HepG2 (cell line): ENCODE results near the gene TMC8. TPM values are rescaled to one million over a fixed set of nuclear protein-coding genes. Genes with fewer than 3 reads are reported as not detected.

Experiments
- CHD4 ChIP-seq: fragments of 200-600 bp; sonication (generic); IDR thresholded peaks from 2 replicates; pipeline ENCODE4 v1.7.0; 2017; ENCODE audit warnings: mild to moderate bottlenecking, low read length, borderline replicate concordance
- EZH2 ChIP-seq: conservative IDR thresholded peaks from 2 replicates; pipeline ENCODE4 v1.6.1; 2012; ENCODE audit warnings: mild to moderate bottlenecking, low read depth, low read length, moderate library complexity
- FOXA3 ChIP-seq: IDR thresholded peaks from 2 replicates; pipeline ENCODE4 v1.6.1; 2016; ENCODE audit warnings: missing genetic modification reagents, missing compliant biosample characterization
- HNRNPH1 ChIP-seq: fragments of 200-400 bp; formaldehyde crosslinking; optimal IDR thresholded peaks from 2 replicates; pipeline ENCODE3; 2017; ENCODE audit warnings: mild to moderate bottlenecking, low read depth, low read length
- KLF6 ChIP-seq: IDR thresholded peaks from 2 replicates; pipeline ENCODE4 v1.8.0; 2016; ENCODE audit warnings: missing biosample characterization, missing genetic modification reagents
- KMT2B ChIP-seq: IDR thresholded peaks from 2 replicates; pipeline ENCODE4 v1.6.1; 2016; ENCODE audit warnings: missing genetic modification reagents, missing compliant biosample characterization
- MYNN ChIP-seq: sonication (generic); formaldehyde crosslinking; IDR thresholded peaks from 2 replicates; pipeline ENCODE4 v1.4.0; 2020; ENCODE audit warnings: mild to moderate bottlenecking, low read depth, missing genetic modification reagents
- POLR2A ChIP-seq, 2 experiments: IDR thresholded peaks; 2 replicates each; pipeline ENCODE4 v1.6.1; 2011; ENCODE audit warnings: low read depth in 2 of 2, low read length in 2 of 2, mild to moderate bottlenecking in 1 of 2, moderate library complexity in 1 of 2; ENCODE audit not compliant: insufficient read depth in 1 of 2
- RAD21 ChIP-seq: fragments of 450-650 bp; formaldehyde crosslinking; IDR thresholded peaks from 2 replicates; pipeline ENCODE4 v1.5.0; 2020; ENCODE audit warnings: mild to moderate bottlenecking
- SOX5 ChIP-seq: IDR thresholded peaks from 2 replicates; pipeline ENCODE4 v1.6.1; 2016; ENCODE audit warnings: borderline replicate concordance
- ZFP36L2 ChIP-seq: sonication (generic); formaldehyde crosslinking; IDR thresholded peaks from 2 replicates; pipeline ENCODE4 v1.4.0; 2020; ENCODE audit warnings: missing genetic modification reagents
- ZKSCAN8 ChIP-seq: IDR thresholded peaks from 2 replicates; pipeline ENCODE4 v1.6.1; 2016; ENCODE audit warnings: borderline replicate concordance, missing genetic modification reagents, missing compliant biosample characterization
- ZNF17 ChIP-seq: sonication (generic); formaldehyde crosslinking; IDR thresholded peaks from 2 replicates; pipeline ENCODE4 v1.5.0; 2020; ENCODE audit warnings: mild to moderate bottlenecking, missing genetic modification reagents
- ZNF331 ChIP-seq: sonication (generic); formaldehyde crosslinking; IDR thresholded peaks from 2 replicates; pipeline ENCODE4 v1.4.0; 2020; ENCODE audit warnings: missing genetic modification reagents
- ZNF431 ChIP-seq: sonication (generic); formaldehyde crosslinking; IDR thresholded peaks from 2 replicates; pipeline ENCODE4 v1.9.0; 2022; ENCODE audit warnings: missing genetic modification reagents, low read depth, mild to moderate bottlenecking, borderline replicate concordance
- ZNF510 ChIP-seq: sonication (generic); formaldehyde crosslinking; IDR thresholded peaks from 2 replicates; pipeline ENCODE4 v1.4.0; 2020; ENCODE audit warnings: low read depth, mild to moderate bottlenecking, missing genetic modification reagents
- ZNF543 ChIP-seq: sonication (generic); formaldehyde crosslinking; IDR thresholded peaks from 2 replicates; pipeline ENCODE4 v1.4.0; 2020; ENCODE audit warnings: mild to moderate bottlenecking, missing genetic modification reagents
- ZNF549 ChIP-seq: sonication (generic); formaldehyde crosslinking; IDR thresholded peaks from 2 replicates; pipeline ENCODE4 v1.5.0; 2020; ENCODE audit warnings: missing genetic modification reagents
- ZNF552 ChIP-seq: sonication (generic); formaldehyde crosslinking; IDR thresholded peaks from 2 replicates; pipeline ENCODE4 v1.9.0; 2022; ENCODE audit warnings: missing genetic modification reagents, mild to moderate bottlenecking, borderline replicate concordance
- ZNF605 ChIP-seq: sonication (generic); formaldehyde crosslinking; IDR thresholded peaks from 2 replicates; pipeline ENCODE4 v1.8.0; 2022; ENCODE audit warnings: mild to moderate bottlenecking, missing genetic modification reagents
- polyA plus RNA-seq, 8 experiments: library from polyadenylated mRNA; depleted of rRNA in 3 of 8; stranded (reverse) in 7 of 8; unstranded in 1 of 8; fragments of >200 nt; fragmentation: Illumina TruSeq in 4 of 8; extraction: Trizol in 4 of 8; gene quantifications; 2 replicates each; pipeline versions ENCODE4 v1.2.1 to v1.2.3, GENCODE V29; 2011 to 2016; ENCODE audit warnings: low read depth in 4 of 8, missing spikeins in 1 of 8, mixed read lengths in 1 of 8; ENCODE audit not compliant: insufficient read depth in 1 of 8
- total RNA-seq, 5 experiments: library from RNA; depleted of rRNA; stranded (reverse); fragments of >200 nt; fragmentation: Illumina TruSeq; extraction: Trizol; gene quantifications; 2 replicates each; pipeline ENCODE4 v1.2.3, GENCODE V29; 2016; ENCODE audit warnings: low read depth in 1 of 5
- TF ChIP-seq, protein P1 (sequence below): sonication (generic); formaldehyde crosslinking; IDR thresholded peaks from 2 replicates; pipeline ENCODE4 v1.4.0; 2020; ENCODE audit warnings: missing genetic modification reagents
- TF ChIP-seq, protein P2 (sequence below): sonication (generic); formaldehyde crosslinking; IDR thresholded peaks from 2 replicates; pipeline ENCODE4 v1.4.0; 2020; ENCODE audit warnings: missing genetic modification reagents, mild to moderate bottlenecking, borderline replicate concordance
- TF ChIP-seq, protein P3 (sequence below): IDR thresholded peaks from 2 replicates; pipeline ENCODE4 v1.6.1; 2018; ENCODE audit warnings: missing genetic modification reagents
- TF ChIP-seq, protein P4 (sequence below): sonication (generic); formaldehyde crosslinking; IDR thresholded peaks from 2 replicates; pipeline ENCODE4 v1.4.0; 2020; ENCODE audit warnings: mild to moderate bottlenecking, missing genetic modification reagents
- TF ChIP-seq, protein P5 (sequence below): sonication (generic); formaldehyde crosslinking; IDR thresholded peaks from 2 replicates; pipeline ENCODE4 v1.8.1; 2023; ENCODE audit warnings: mild to moderate bottlenecking, missing genetic modification reagents

The TMC8 gene
- total and polyA plus RNA-seq, 2 of the 13 experiments (the other 11 are each of a cell fraction or from before 2014, with no cell fraction given) = 0.53 to 7.8 TPM

DNA sequence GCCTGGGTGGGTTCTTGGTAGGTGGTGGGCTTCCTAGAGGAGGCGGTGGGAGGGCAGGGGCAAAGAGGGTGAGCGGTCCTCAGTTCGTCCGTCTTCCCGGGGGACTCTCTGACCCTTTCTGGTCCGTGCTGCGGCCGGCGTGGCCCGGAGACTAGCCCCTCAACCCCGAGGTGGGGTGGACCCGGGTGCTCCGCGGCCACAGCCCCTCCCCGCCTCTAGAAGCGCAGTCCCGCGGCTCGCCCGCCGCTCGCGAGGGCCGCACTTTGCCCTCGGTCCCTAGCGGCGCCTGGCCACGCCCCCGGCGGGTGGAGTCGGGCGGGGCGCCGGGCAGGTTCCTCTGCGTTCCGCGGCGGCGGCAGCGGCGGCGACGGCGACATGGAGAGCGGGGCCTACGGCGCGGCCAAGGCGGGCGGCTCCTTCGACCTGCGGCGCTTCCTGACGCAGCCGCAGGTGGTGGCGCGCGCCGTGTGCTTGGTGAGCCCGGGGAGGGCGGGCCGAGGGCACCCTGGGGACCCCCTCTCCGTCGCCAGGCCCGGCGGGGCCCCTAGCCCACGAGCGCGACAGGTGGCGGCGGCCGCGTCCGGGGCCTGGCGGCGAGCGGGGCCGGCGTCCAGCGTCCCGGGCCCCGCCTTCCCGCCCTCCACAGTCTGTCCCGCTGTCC lies 37.8 kb downstream of the TMC8 start, which contains the start of gene SYNGR2 (continued):
- TF ChIP-seq, protein P1, sequence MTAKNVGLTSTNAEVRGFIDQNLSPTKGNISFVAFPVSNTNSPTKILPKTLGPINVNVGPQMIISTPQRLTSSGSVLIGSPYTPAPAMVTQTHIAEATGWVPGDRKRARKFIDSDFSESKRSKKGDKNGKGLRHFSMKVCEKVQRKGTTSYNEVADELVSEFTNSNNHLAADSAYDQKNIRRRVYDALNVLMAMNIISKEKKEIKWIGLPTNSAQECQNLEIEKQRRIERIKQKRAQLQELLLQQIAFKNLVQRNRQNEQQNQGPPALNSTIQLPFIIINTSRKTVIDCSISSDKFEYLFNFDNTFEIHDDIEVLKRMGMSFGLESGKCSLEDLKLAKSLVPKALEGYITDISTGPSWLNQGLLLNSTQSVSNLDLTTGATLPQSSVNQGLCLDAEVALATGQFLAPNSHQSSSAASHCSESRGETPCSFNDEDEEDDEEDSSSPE = peak; percentile 75
- TF ChIP-seq ZFP36L2 (CRISPR knock-in tag) = 0 out of 2 replicates have a peak, but pooled peaks have one; percentile 42
- no peak for TF ChIP-seq CHD4
- no peak for TF ChIP-seq ZNF17 (CRISPR knock-in tag)
- TF ChIP-seq EZH2 = no peak
- TF ChIP-seq ZNF331 = peak; percentile 45; the same call in 1 of the 2 replicates
- TF ChIP-seq, protein P2, sequence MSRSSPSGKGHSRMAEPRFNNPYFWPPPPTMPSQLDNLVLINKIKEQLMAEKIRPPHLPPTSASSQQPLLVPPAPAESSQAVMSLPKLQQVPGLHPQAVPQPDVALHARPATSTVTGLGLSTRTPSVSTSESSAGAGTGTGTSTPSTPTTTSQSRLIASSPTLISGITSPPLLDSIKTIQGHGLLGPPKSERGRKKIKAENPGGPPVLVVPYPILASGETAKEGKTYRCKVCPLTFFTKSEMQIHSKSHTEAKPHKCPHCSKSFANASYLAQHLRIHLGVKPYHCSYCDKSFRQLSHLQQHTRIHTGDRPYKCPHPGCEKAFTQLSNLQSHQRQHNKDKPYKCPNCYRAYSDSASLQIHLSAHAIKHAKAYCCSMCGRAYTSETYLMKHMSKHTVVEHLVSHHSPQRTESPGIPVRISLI (CRISPR knock-in tag) = no peak
- peak; percentile 32; the same call in 1 of the 2 replicates for TF ChIP-seq SOX5
- peak; percentile 78 for TF ChIP-seq ZNF431 (CRISPR knock-in tag)
- peak; percentile 76 for TF ChIP-seq RAD21 (CRISPR knock-in tag)
- TF ChIP-seq ZNF605 (CRISPR knock-in tag) = no peak
- no peak; the same call in 1 of the 2 replicates for TF ChIP-seq FOXA3
- peak; percentile 65 to 92 for TF ChIP-seq POLR2A (IDR thresholded peaks at IDR 0.05; ENCODE audit: insufficient read depth in 1 of 2, low read depth in 2 of 2, low read length in 2 of 2)
- TF ChIP-seq KMT2B (CRISPR knock-in tag) = no peak
- peak; percentile 21; the same call in 1 of the 2 replicates for TF ChIP-seq ZNF543 (CRISPR knock-in tag)
- no peak for TF ChIP-seq ZNF510 (CRISPR knock-in tag)
- TF ChIP-seq HNRNPH1 = no peak
- peak; percentile 75; the same call in 1 of the 2 replicates for TF ChIP-seq ZNF549 (CRISPR knock-in tag)
- TF ChIP-seq, protein P3, sequence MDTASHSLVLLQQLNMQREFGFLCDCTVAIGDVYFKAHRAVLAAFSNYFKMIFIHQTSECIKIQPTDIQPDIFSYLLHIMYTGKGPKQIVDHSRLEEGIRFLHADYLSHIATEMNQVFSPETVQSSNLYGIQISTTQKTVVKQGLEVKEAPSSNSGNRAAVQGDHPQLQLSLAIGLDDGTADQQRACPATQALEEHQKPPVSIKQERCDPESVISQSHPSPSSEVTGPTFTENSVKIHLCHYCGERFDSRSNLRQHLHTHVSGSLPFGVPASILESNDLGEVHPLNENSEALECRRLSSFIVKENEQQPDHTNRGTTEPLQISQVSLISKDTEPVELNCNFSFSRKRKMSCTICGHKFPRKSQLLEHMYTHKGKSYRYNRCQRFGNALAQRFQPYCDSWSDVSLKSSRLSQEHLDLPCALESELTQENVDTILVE (CRISPR knock-in tag) = no peak
- no peak for TF ChIP-seq ZKSCAN8 (CRISPR knock-in tag)
- peak; percentile 82 for TF ChIP-seq KLF6 (CRISPR knock-in tag)
- no peak for TF ChIP-seq ZNF552 (CRISPR knock-in tag)
- TF ChIP-seq, protein P4, sequence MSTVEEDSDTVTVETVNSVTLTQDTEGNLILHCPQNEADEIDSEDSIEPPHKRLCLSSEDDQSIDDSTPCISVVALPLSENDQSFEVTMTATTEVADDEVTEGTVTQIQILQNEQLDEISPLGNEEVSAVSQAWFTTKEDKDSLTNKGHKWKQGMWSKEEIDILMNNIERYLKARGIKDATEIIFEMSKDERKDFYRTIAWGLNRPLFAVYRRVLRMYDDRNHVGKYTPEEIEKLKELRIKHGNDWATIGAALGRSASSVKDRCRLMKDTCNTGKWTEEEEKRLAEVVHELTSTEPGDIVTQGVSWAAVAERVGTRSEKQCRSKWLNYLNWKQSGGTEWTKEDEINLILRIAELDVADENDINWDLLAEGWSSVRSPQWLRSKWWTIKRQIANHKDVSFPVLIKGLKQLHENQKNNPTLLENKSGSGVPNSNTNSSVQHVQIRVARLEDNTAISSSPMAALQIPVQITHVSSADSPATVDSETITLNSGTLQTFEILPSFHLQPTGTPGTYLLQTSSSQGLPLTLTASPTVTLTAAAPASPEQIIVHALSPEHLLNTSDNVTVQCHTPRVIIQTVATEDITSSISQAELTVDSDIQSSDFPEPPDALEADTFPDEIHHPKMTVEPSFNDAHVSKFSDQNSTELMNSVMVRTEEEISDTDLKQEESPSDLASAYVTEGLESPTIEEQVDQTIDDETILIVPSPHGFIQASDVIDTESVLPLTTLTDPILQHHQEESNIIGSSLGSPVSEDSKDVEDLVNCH (CRISPR knock-in tag) = no peak
- no peak for TF ChIP-seq MYNN
- TF ChIP-seq, protein P5, sequence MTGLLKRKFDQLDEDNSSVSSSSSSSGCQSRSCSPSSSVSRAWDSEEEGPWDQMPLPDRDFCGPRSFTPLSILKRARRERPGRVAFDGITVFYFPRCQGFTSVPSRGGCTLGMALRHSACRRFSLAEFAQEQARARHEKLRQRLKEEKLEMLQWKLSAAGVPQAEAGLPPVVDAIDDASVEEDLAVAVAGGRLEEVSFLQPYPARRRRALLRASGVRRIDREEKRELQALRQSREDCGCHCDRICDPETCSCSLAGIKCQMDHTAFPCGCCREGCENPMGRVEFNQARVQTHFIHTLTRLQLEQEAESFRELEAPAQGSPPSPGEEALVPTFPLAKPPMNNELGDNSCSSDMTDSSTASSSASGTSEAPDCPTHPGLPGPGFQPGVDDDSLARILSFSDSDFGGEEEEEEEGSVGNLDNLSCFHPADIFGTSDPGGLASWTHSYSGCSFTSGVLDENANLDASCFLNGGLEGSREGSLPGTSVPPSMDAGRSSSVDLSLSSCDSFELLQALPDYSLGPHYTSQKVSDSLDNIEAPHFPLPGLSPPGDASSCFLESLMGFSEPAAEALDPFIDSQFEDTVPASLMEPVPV = no peak
